Islet precursor cell (in vitro differentiated cells): ENCODE data around the gene NSG1.
A peak's percentile ranks its signal among the peaks of the same experiment; 100 is the strongest.
"Not testable (repeated sequence)": the region's sequence is repeated elsewhere in the genome, so short reads cannot be mapped to it uniquely, and the experiment has no call there.

Experiments
- DNase-seq: peaks from one replicate; pipeline ENCODE4 v3.0.0-alpha.2; 2018

Gene NSG1, protein sequence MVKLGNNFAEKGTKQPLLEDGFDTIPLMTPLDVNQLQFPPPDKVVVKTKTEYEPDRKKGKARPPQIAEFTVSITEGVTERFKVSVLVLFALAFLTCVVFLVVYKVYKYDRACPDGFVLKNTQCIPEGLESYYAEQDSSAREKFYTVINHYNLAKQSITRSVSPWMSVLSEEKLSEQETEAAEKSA

GRCh38 chr4:4386736-4387392, at the start of gene NSG1:
Gene NSG1 (plus strand): TSS chr4:4387102. CDS start chr4:4387630, 528 bp downstream.
- DNase-seq = peak; percentile 79

GRCh38 chr4:4338210-4339001, 48.5 kb upstream of the NSG1 start:
- DNase-seq = no peak

- DNase-seq = peak; percentile 71
Measured at GRCh38 chr4:4339504-4340085, 47.3 kb upstream of the NSG1 start.

GRCh38 chr4:4341861-4342650, 44.8 kb upstream of the NSG1 start:
- no peak for DNase-seq

DNA sequence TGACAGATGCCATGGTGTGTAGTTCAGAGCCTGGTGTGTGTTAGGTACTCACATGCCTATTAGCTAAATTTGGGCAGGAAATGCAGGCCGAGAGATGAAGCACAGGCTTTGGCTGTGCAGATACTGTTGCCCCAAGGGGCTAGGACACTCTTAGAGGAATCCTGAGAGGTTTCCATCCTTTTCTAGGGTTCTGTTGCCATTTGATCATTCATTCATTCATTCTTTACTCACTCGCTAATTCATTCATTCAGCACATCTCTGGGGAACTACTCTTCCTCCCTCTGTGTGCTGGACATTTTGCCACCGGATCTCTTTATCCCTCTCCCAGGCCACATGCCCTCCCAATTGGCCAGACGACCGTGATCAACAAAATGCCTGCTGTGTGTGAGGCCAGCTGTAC, 43.9 kb upstream of the NSG1 start:
- DNase-seq = no peak

- DNase-seq = no peak
Measured at GRCh38 chr4:4344915-4345527, 41.9 kb upstream of the NSG1 start.

- no peak for DNase-seq
Measured at GRCh38 chr4:4347585-4347984, 39.3 kb upstream of the NSG1 start.

GRCh38 chr4:4348585-4348984, 38.3 kb upstream of the NSG1 start:
- not testable (repeated sequence) for DNase-seq

DNA sequence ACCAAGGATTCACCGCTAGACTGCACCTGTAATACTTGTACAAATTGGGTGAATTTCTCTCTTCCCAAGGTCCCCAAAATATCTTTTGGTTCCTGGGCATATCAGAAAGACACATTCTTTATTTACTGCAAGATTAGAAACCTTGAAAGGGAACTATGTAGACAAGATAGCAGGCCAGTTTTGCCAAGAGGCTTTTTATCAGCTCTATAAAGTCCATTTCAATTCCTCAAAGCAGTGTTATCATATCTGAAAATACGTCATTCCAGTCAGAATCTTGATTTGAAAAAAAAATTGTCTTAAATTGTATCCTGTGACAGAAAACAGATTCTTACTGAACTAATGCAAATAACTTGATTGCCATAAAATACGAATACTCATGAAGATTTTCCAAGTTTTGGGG, 37.0 kb upstream of the NSG1 start:
- DNase-seq = no peak

DNA sequence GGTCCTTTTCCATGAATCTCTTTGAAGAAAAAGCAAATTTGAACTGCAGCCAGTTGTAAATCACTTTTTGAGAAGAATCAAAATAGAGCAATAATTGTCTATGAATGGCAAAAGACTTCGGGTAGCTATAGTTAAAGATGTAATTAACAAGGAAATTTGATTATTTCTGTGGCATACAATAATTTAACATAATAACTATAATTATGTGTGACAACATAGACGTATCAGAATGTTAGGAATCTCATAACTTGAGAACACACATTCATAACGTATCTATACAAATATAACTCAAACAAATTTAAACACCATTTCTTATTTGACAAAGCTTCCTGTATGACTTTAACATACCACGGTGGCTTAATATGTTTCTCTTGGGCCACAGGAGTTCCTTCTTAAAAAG, 36.0 kb upstream of the NSG1 start:
- DNase-seq = no peak

DNA sequence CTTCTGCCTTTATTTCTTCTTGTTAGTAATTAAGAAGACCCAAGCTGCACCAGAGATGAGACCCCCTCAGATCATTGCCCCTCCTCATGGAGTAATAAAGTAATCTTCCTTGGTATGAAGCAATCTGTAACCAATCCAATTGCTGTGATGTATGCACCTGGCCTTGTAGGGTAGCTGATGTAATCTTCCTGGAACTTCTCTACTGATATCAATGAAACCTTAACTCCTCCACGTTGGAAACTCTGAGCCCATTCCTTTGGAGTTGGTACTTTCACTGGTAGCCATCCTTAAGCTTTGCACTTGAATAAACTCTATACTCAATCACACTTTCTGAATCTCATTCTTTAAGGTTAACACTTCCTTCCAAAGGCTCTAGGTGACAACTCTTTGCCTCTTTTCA, 31.6 kb upstream of the NSG1 start:
- DNase-seq = no peak

DNA sequence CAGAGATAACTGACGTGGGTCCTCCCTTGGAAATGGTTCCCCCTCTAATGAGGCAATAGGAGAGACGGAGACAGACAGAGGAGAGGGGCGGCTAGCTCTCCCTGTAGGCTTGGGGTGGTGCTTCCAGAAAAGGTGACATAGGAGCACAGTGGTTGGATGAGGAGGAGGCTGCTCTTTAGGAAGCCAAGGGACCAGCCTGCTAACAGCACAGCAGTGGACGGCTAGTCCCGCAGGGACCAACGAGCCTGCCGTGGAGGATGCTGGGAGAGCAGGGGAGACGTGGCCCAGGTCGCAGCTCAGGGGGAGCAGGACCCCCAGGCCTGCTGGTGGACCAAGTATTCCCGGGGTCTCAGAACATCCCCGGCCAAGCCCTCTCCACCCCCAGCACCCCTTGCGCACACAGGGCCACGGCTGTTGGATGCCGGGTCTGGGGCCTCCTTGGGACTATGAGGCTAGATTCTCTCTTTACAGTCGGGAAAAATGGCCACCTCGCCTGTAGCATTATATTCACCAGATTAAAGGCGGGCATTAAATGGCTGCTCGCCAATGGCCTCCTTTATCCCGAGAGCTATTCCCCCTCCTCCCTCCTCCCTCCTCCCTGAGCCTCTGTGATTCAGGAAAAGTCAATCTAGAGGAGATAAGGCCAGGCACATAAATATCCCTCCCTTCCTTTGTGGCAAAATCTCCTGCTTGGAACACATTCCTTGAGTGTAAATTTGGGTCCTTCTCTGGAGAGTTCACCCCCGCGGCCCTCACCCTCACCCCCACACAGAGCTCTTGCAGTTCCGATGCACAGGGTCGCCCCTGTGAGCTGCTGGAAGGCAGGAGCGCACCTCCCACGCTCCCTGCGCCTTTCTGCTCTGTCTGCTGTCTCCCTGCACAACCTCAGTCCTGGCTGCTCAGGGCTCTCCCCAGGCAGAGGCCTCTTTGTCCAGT, 30.5 kb upstream of the NSG1 start:
- DNase-seq = no peak

DNA sequence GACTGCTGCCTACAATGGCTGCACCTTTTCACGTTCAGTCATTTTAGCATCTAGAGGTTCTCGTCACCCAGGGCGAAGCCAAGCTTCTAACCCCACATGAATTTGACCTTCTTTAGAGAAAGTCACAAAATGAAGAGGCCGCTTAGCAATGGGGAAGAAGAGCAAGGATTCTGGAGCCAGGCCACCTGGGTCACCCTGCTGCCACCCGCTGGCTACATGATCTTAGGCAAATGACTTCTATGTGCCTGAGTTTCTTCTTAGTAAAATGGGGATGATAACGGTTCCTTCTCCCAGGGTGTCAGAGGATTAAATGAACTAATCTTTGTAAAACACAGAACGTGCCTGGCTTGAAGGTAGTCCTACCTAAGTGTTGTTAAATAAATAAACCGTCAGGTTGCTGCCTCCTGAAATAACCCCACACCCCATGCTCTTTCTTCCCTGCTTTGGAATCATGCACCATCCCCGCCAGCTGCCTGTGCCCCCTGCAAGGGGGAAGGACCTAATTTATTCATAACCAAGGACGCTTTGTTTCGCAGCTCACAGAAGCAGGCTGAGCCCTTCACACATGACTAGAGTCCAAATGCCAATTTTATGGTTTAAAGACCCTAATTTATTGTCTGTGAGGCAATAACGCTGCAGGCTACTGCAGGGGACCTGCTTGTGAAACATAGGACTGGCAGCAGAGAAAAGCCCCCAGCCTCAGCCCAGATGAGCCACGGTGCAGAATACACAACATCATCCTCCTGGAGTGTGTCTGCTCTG, 28.6 kb upstream of the NSG1 start:
- no peak for DNase-seq

DNA sequence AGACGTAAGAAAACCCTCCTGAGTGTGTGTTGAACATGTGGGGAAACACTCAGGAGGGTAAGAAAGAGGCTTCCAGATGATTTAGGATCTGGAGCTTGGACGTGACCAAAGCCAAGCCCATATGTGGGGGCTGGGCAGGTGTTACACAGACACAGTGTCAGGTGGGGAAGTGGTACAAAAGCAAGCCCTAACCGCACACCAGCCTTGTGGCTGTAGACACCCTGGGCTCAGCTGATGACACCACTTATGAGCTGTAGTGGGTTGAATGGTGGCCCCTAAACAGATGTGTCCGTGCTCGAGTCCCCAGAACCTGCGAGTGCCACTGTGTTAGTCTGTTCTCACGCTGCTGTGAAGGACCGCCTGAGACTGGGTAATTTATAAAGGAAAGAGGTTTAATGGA, 25.0 kb upstream of the NSG1 start:
- DNase-seq = no peak

DNA sequence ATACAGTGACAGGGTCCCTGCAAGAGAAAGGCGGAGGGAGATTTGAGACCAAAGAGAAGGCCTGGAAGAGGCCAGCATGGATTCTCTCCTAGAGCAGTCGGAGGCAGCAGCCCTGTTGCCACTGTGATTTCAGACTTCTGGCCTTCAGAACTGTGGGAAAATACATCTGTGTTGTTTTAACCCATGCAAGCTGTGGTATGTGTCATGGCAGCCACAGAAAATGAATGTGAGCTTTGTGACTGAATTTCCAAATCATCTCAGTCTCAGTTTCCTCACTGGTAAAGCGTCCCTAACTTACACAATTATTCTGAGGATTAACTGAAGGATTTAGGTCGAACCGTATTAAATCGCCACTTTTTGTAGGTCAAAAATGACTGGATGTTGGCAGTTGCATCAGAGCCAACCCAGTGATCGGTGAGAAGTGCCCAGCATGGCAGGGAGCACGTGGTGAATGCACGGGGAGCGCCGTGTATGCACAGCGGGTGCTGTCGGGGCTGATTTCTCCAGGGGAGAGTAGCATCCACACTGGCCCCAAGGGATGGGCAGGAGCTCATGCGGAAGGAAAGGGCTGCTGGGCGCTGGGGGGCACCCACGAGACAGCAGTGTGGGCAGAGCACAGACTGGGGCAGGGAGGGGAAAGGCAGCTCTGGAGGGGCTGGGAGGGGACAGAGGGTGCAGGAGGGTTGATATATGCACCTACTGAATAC, 23.8 kb upstream of the NSG1 start:
- no peak for DNase-seq

DNA sequence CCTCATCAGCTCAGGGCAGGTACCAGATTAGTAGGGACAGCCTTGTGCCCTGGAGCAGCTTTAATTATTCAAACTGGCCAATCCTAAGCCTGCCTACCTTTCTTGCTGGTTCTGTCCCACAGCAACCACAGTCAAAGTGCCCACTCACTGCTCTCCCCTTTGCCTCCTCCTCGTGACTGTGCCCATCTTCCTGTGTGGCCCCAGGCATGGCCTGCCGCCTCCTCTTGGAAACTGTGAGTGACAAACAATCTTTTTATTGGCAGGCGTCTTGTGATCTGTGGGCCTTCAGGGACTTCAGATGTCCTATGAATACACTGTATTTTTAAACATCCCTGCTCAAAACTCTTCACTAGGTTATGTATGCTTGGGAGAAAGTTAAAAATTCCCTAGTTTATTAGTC, 22.8 kb upstream of the NSG1 start:
- no peak for DNase-seq

DNA sequence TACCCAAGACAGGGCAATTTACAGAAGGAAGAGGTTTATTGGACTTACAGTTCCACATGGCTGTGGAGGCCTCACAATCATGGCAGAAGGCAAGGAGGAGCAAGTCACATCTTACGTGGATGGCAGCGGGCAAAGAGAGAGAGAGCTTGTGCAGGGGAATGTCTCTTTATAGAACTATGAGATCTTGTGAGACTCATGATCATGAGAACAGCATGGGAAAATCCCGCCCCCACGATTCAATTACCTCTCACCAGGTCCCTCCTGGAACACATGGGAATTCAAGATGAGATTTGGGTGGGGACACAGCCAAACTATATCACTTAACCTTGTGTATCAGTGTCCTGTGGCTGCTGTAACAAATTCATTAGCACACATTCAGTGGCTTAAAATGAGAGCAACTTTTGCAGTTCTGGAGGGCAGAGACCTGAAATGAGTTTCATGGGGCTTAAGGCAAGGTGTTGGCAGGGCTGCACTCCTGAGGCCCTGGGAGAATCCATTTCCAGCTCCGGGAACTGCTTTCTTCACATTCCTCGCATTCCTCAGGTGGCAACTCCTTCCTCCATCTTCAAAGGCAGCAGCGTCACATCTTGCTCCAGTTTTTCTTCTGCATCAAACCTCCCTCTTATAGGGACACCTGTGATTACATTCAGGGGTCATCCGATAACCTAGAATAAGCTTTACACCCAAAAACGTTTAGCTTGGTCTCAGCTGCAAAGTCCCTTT, 22.3 kb upstream of the NSG1 start:
- peak; percentile 66 for DNase-seq

GRCh38 chr4:4368809-4369580, 17.9 kb upstream of the NSG1 start:
- no peak for DNase-seq
